Ishikawa (cell line): ENCODE data around the gene SKP1.

Source experiments
- CEBPB ChIP-seq: IDR thresholded peaks from 2 replicates; pipeline ENCODE4 v1.6.1; 2012
- CREB1 ChIP-seq: IDR thresholded peaks from 2 replicates; pipeline ENCODE4 v1.6.1; 2012; ENCODE audit warnings: low read depth
- EGR1 ChIP-seq: IDR thresholded peaks from 2 replicates; pipeline ENCODE4 v1.6.1; 2012
- EP300 ChIP-seq: IDR thresholded peaks from 2 replicates; pipeline ENCODE4 v1.6.1; 2012; ENCODE audit warnings: borderline replicate concordance
- FOXM1 ChIP-seq: IDR thresholded peaks from 2 replicates; pipeline ENCODE4 v1.6.1; 2012; ENCODE audit warnings: low read depth, borderline replicate concordance
- MAX ChIP-seq: IDR thresholded peaks from 2 replicates; pipeline ENCODE4 v1.6.1; 2012
- NFIC ChIP-seq: IDR thresholded peaks from 2 replicates; pipeline ENCODE4 v1.6.1; 2012
- RAD21 ChIP-seq: IDR thresholded peaks from 2 replicates; pipeline ENCODE4 v1.6.1; 2012; ENCODE audit warnings: low read depth
- REST ChIP-seq: IDR thresholded peaks from 2 replicates; pipeline ENCODE4 v1.6.1; 2012; ENCODE audit warnings: low read depth, mild to moderate bottlenecking
- TAF1 ChIP-seq: IDR thresholded peaks from 2 replicates; pipeline ENCODE4 v1.6.1; 2012; ENCODE audit warnings: low read depth, mild to moderate bottlenecking
- TCF12 ChIP-seq: IDR thresholded peaks from 2 replicates; pipeline ENCODE4 v1.6.1; 2012; ENCODE audit warnings: low read depth
- TEAD4 ChIP-seq: IDR thresholded peaks from 2 replicates; pipeline ENCODE4 v1.6.1; 2012
- USF1 ChIP-seq: IDR thresholded peaks from 2 replicates; pipeline ENCODE4 v1.6.1; 2012
- YY1 ChIP-seq: IDR thresholded peaks from 2 replicates; pipeline ENCODE4 v1.6.1; 2012; ENCODE audit warnings: low read depth
- ZBTB7A ChIP-seq: IDR thresholded peaks from 2 replicates; pipeline ENCODE4 v1.6.1; 2012; ENCODE audit warnings: low read depth

Gene SKP1

GRCh38 chr5:134176511-134177368 is at the start of gene SKP1:
TSS of gene SKP1 (minus strand) at chr5:134176950. CDS start at chr5:134174022, 2,928 bp downstream.
- no peak for TF ChIP-seq EGR1
- no peak for TF ChIP-seq FOXM1
- TF ChIP-seq REST: no peak
- TF ChIP-seq RAD21: no peak
- TF ChIP-seq MAX: peak; percentile 62
- no peak for TF ChIP-seq USF1
- TF ChIP-seq TCF12: 0 out of 2 replicates have a peak, but pooled peaks have one; percentile 23
- no peak for TF ChIP-seq CEBPB
- TF ChIP-seq CREB1: no peak; the same call in 1 of the 2 replicates
- TF ChIP-seq YY1: no peak
- peak; percentile 70 for TF ChIP-seq TAF1
- peak; percentile 18; the same call in 1 of the 2 replicates for TF ChIP-seq TEAD4
- no peak for TF ChIP-seq ZBTB7A
- no peak for TF ChIP-seq NFIC
- no peak for TF ChIP-seq EP300

- TF ChIP-seq CREB1 (peak; percentile 85), TEAD4 (peak; percentile 5; the same call in 1 of the 2 replicates), CEBPB (no peak), USF1 (no peak), TCF12 (peak; percentile 71), ZBTB7A (no peak), FOXM1 (no peak), NFIC (no peak), MAX (no peak), EP300 (no peak), RAD21 (no peak), EGR1 (0 out of 2 replicates have a peak, but pooled peaks have one; percentile 25), YY1 (peak; percentile 90), TAF1 (peak; percentile 76), REST (no peak)
These were observed 49.2 kb upstream of the SKP1 start, which contains the start of gene PPP2CA for GRCh38 chr5:134225780-134226440. TSS of gene PPP2CA (minus strand) at chr5:134226073. CDS start at chr5:134225861, 212 bp downstream.

- TF ChIP-seq TAF1: no peak; the same call in 1 of the 2 replicates
- no peak for TF ChIP-seq USF1
- no peak for TF ChIP-seq EGR1
- TF ChIP-seq TCF12: no peak
- peak; percentile 85 for TF ChIP-seq YY1
- peak; percentile 87 for TF ChIP-seq ZBTB7A
These were observed 48.4 kb upstream of the SKP1 start for GRCh38 chr5:134224888-134225779.
